ENCODE data around the gene ANKRD50. TPM values are rescaled to one million over a fixed set of nuclear protein-coding genes. Genes with fewer than 3 reads are reported as not detected.

Gene ANKRD50
- total RNA-seq, result 10 to 100 TPM; 33.2 to 43.6 TPM
- 26.8 TPM for polyA plus RNA-seq (ENCODE audit: insufficient read depth, low read depth, low replicate concordance)
- long read RNA-seq, donor 1, full-length matches to known transcripts, result 4 of 48 reads
- long read RNA-seq, donor 1, partial matches to known transcripts, result 44 of 48 reads
- long read RNA-seq, donor 1, other reads (novel, unspliced or antisense), result 0 of 48 reads
- long read RNA-seq, donor 2, full-length matches to known transcripts, result 1 of 13 reads
- long read RNA-seq, donor 2, partial matches to known transcripts, result 12 of 13 reads
- long read RNA-seq, donor 2, other reads (novel, unspliced or antisense), result 0 of 13 reads

GRCh38 chr4:124712372-124713184, at the start of gene ANKRD50:
Gene ANKRD50, minus strand, starts transcription at chr4:124712732. Its CDS starts 2,221 bp downstream, at chr4:124710511.
- H3K36me3 ChIP-seq (ENCODE audit: low read depth, missing control alignments), result no peaks in the 10 kb centered on the region
- H3K9me3 ChIP-seq, result no peaks in the 10 kb centered on the region
- H3K27me3 ChIP-seq, result no peaks in the 10 kb centered on the region
- intact Hi-C loops (cut with DNase I; ENCODE audit: low total_unique reads), result no loop called here
- TF ChIP-seq POLR2A (IDR thresholded peaks at IDR 0.05), result no peak
- no peak for TF ChIP-seq CTCF (IDR thresholded peaks at IDR 0.05)
- peaks cover 15% of the 10 kb centered on the region for H3K4me1 ChIP-seq
- WGBS, 2 donors, result 0% methylated on average over 17 to 45 of the region's 85 CpGs
- H3K4me3 ChIP-seq, result peak within 1 kb of the TSS; percentile 84 to 89
- DNase-seq, result peak; percentile 94
- peak within 1 kb of the TSS; percentile 97 to 98 for H3K27ac ChIP-seq

- Histone ChIP-seq H3K27me3 (no peaks in the 10 kb centered on the region), H3K9me3 (no peaks in the 10 kb centered on the region), H3K4me1 (no peaks in the 10 kb centered on the region), H3K27ac (no peak overlapping the region), H3K4me3 (no peak overlapping the region), H3K36me3 (ENCODE audit: low read depth, missing control alignments) (no peaks in the 10 kb centered on the region)
- WGBS, 2 donors, result 83 to 86% methylated on average over 1 of the region's 1 CpG
- DNase-seq, result no peak
- TF ChIP-seq POLR2A (IDR thresholded peaks at IDR 0.05) (no peak), CTCF (IDR thresholded peaks at IDR 0.05) (no peak)
- intact Hi-C loops (cut with DNase I; ENCODE audit: low total_unique reads), result no loop called here
These were observed 44.6 kb upstream of the ANKRD50 start for GRCh38 chr4:124757126-124757525.

DNA sequence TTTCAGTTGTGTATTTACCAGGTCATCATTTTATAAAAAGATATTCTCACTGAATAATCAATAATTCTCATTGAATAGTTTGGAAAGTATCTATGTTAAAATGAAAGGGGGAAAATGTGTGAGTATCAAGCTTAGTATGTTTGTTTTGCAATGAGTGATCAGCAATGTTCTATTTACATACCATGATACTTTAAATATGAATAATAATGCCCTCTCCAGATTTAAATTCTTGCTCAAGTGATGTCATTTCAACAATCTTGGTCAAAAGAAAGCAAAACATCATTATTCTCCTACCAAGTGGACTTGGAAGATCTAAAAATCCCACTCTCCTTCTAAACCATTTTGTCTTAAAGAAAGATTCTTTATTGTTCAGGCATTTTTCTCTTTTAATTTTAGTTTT, 42.1 kb upstream of the ANKRD50 start:
- H3K4me1 ChIP-seq, result no peaks in the 10 kb centered on the region
- no peak overlapping the region for H3K4me3 ChIP-seq
- H3K36me3 ChIP-seq (ENCODE audit: low read depth, missing control alignments), result no peaks in the 10 kb centered on the region
- no peak for TF ChIP-seq POLR2A (IDR thresholded peaks at IDR 0.05)
- TF ChIP-seq CTCF (IDR thresholded peaks at IDR 0.05), result no peak
- no peaks in the 10 kb centered on the region for H3K9me3 ChIP-seq
- H3K27me3 ChIP-seq, result no peaks in the 10 kb centered on the region
- intact Hi-C loops (cut with DNase I; ENCODE audit: low total_unique reads), result no loop called here
- no peak for DNase-seq
- H3K27ac ChIP-seq, result no peak overlapping the region

DNA sequence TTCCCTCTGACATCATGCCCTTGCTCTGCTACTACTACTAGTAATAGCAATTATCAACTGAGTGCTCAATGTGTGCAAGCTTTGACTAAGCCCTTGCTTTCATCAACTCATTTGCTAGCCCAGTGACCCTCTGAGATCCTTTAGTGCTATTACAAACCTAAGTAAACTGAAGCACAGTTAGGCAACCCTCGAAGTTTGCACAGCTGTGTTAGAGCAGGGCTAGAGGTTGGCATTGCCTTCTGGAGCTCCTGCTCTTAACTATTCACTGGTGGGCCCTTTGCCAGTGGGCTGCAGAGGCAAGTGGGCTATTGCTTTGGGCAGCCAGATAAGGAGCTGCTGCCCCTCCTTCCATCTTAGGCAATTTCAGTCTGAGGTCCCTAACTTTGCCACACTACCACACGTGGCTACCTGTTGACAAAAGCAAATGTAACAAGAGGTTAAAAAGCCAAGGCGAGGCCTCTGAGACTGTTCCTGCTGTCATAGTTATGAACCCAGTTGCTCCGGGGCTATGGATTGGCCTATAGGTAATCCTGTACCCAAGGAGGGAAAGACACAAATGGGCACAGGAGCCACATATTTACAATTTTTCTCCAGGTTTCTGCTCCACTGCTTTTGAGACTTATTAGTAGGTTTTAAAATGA, 41.5 kb upstream of the ANKRD50 start:
- no peak for DNase-seq
- H3K36me3 ChIP-seq (ENCODE audit: low read depth, missing control alignments), result no peaks in the 10 kb centered on the region
- no peak for TF ChIP-seq CTCF (IDR thresholded peaks at IDR 0.05)
- no peak for TF ChIP-seq POLR2A (IDR thresholded peaks at IDR 0.05)
- no peaks in the 10 kb centered on the region for H3K27me3 ChIP-seq
- intact Hi-C loops (cut with DNase I; ENCODE audit: low total_unique reads), result no loop called here
- H3K4me3 ChIP-seq, result no peak overlapping the region
- no peak overlapping the region for H3K27ac ChIP-seq
- WGBS, 2 donors, result 75 to 90% methylated on average over 4 of the region's 4 CpGs
- H3K9me3 ChIP-seq, result no peaks in the 10 kb centered on the region
- no peaks in the 10 kb centered on the region for H3K4me1 ChIP-seq

Data from testis (tissue), 5 donors.